HG02610 (cell line): ENCODE results near the gene SEMA6A.

Source experiments
- ATAC-seq: cut with Tn5 transposase; IDR thresholded peaks from one replicate; pipeline ENCODE4 v1.9.1; 2021; ENCODE audit warnings: mild to moderate bottlenecking, moderate library complexity; ENCODE audit not compliant: unreplicated experiment

The SEMA6A gene

DNA sequence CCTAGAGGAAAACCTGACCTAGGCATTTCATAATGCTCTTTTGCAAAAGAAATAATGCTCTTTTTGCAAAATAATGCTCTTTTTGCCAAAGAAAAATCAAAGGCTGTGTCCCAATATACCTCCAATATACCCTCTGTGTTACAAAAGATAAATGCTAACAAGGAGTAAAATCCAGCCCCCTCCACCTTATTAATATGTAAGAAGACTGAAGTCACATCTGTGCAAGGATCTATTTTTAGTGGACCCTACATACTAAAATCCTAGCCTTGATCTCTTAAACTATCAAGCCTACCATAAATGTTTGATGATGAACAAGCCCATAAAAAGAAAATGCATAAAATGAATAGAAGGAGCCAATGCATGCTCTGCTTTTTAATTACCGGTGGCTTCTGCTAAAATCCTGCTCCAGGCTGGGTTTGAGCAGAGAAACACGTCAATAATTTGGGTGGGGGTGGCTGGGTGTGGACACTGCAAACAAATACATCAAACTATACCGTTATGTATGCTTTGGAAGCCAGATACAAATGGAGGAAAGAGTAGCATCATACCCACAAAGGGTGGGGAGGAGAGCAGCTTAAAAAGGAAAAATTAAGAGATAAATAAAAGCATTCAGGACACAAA, 131.6 kb downstream of the SEMA6A start:
- ATAC-seq: no peak

- ATAC-seq: no peak
These were observed 132.5 kb downstream of the SEMA6A start for GRCh38 chr5:116442095-116442534.

DNA sequence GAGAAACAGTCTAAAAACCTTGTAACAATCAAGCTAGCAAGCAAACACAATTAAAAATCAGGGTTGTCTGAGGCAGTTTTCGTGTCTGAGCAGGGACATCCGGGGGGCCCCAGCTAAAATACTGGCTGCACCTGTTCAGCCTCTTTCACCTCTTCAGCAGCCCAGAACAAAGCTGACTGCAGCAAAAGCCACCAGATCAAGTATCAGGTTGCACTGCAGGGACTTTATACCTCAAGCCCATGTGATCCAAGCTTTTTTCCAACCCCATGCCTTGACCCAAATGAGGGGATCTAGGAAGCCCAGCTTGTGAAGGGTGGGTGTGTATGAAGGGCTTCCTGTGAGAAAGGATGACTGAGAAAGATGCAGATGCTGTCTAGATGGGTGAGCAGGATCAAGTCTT, 133.4 kb downstream of the SEMA6A start:
- no peak for ATAC-seq

GRCh38 chr5:116440457-116441001, 134.1 kb downstream of the SEMA6A start:
- no peak for ATAC-seq

DNA sequence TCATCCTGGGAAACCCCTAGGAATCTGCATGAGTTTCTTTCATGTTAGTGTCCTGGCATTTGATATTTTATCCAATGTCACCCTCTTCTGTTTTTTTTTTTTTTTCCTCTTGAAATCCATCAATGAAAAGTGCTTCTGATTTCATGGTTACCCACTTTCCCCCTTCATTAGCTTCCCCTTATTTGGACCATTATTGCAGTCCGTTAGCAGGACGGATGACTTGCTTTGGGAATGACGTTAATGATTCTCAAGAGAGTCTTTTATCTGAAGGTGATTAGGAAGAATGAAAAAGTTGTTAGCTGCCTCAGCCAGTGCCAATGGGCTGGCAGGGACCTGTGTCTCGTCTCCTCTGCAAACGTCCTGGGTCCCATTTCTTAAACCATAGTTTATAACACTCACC, 134.7 kb downstream of the SEMA6A start:
- no peak for ATAC-seq

- no peak for ATAC-seq
These were observed 135.6 kb downstream of the SEMA6A start for GRCh38 chr5:116438979-116439554.

GRCh38 chr5:116437922-116438578, 136.6 kb downstream of the SEMA6A start:
- ATAC-seq: no peak

- ATAC-seq: no peak
These were observed 137.3 kb downstream of the SEMA6A start for GRCh38 chr5:116437351-116437705.

DNA sequence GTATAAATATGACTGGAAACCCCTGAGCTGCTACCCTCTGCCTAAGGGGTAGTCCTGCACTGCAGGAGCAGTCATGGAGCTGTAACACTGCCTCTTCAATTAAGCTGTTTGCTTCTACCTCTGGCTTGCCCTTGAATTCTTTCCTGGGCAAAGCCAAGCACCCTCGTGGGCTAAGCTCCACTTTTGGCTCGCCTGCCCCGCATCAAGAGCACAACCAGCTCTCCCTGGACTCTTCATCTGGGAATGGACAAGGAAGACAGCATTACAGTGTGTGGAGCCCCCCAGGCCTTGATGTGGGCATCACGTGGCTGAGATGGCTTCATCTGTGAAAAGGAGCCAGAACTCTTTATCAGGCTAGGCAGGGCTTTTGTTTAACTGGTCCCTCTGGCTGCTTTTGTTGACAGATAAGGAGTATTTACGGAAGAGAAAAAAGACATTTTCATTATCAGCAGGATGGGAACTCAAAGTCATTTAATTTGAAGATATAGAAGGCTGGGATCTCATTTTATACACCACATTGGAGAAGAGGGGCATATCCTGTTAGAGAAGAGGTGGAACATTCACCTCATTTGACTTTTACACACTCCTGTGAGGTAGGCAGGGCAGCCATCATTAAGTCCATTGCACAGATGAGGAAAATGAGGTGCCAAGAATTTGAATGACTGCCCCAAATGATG, 137.8 kb downstream of the SEMA6A start:
- ATAC-seq: no peak

DNA sequence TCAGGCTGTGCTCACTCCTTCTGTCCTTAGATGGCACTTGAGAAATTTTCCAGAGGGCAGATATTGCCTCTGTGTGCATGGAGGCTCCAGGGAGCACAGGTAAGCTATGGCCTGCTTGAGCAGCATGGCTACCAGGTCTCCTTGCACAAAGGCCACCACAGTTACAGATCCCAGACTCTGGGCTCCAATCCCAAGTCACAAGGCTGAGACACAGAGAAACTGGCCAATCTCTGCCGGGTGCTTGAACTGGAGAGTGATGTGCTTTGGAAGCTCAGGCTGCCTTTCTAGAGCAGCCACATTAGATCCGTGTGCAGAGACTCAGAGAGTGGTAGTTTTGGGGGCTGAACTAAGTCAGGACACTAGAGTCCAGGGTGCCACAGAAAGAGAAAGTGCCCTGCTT, 145.7 kb downstream of the SEMA6A start:
- no peak for ATAC-seq

- no peak for ATAC-seq
These were observed 146.2 kb downstream of the SEMA6A start for GRCh38 chr5:116428413-116428812.

- ATAC-seq: no peak
These were observed 149.7 kb downstream of the SEMA6A start for GRCh38 chr5:116424951-116425350.

- ATAC-seq: no peak
These were observed 150.4 kb downstream of the SEMA6A start for GRCh38 chr5:116424258-116424615.

- no peak for ATAC-seq
These were observed 150.9 kb downstream of the SEMA6A start for GRCh38 chr5:116423587-116424257.

DNA sequence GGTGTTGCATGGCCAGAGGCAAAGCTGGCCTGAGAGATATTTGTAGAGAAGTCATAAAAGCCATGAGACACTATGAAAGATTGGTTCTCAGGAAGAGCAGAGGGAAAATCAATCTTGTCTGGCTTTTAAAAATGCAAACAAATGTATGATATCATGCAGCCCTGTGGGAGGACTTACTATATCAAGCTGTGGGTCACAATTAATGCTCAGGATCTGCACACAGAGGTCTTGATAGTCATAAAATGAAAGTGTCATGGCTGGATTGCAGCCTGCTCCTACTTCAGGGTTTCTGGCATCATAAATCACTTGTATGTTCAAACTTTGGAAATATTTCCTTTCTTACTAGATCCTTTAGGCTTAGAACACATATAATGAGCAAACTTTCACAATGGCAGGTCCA, 151.5 kb downstream of the SEMA6A start:
- ATAC-seq: no peak

- ATAC-seq: no peak
These were observed 153.5 kb downstream of the SEMA6A start for GRCh38 chr5:116421080-116421629.

DNA sequence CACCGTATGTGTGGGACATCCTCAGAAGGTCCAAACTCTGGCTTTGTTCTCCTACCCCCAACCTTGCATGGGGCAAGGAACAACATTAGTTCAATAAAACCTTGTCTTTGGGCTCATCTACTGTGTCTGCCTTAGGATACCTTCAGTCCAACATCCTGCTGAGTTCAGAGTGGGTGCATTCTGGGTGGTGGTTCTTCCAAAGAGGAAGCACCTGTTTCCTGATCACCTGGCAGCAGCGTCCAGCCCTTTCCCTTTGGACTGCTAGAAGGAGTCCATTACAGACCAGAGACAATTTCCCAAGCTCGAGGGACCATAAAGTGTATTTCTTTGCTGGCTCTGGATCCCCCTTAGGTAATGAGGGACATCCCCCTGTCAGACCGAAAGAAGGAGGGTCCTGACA, 154.1 kb downstream of the SEMA6A start:
- ATAC-seq: no peak

DNA sequence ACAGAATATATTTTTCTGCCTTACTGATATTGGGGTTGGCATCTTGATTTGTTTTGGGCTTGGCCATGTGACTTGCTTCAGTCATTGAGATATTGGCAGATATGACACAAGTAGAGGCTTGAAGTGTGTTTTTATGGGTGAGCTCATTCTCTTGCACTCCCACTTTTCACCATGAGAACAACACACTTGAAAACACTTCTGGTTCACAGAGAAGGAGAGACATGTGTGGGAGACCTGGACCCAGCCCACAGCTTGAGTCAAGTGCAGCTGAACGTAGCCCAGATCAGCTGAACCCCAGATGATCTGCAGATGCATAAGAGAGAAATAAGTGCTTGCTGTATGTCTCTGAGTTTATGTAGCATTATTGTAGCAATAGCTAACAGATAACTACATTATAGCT, 155.4 kb downstream of the SEMA6A start:
- ATAC-seq: no peak

DNA sequence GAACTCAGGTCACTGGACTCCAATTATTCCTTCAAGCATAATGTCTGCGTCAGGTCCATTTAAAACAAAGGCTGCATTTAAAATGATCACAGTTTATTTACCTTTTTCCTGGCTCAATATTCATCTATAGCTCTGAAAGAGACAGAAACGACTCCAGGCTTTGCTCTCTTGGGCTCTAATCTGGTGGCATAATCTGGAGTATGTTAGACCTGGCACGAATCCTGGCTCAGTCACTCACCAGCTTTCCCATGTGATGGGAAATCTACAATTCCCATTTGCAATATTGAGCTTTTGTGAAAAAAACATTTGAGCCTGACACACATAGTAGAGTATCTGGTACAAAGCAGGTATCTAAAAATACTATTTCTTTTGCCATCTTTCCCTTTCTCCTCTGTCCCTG, 155.8 kb downstream of the SEMA6A start:
- no peak for ATAC-seq

DNA sequence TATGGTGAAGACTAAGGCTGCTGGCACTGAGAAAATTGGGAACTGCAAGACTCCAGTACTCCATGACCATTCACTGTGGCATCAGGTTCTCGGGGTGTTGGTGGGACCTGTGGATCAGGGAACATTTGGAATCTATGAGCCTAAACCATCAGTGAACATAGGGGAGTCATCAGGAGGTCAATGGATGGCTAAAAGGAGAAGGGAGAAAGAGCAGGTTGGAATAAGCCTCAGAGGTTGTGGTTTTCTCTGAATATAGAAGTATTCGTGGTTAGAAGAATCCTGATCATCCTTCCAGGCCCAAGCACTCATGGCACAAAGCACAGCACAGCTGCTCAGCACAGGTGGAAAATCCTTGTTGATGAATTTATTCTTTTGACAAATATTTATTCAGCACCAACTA, 156.6 kb downstream of the SEMA6A start:
- no peak for ATAC-seq

DNA sequence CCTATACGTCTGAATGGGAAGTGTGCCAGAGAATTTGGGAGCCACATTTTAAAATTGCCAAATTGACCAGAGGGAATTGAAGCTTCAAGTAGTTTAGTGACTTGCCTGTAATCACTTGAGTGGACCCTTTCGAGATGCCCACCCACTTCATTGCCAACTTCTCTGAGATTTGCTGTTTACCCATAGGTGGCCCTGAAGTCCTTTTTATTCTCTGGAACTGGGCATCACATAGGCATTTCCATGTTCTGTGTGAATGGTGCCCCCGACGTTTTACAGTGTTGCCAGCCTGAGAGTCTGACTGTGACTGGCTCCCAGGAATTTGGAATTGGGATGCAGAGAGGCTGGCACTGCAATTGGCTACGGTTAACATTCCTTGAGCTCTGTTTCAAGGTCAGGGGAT, 158.6 kb downstream of the SEMA6A start:
- no peak for ATAC-seq
